Stimulated activated CD8-positive, alpha-beta memory T cell treated with anti-CD3 and anti-CD28 coated beads, Interleukin-15, amount 100 ng/mL, for 1 hour (primary cell): ENCODE results near the gene IRS1.

Experiments
- DNase-seq: peaks from one replicate; pipeline ENCODE4 v3.0.0-alpha.2; 2020; ENCODE audit warnings: low read depth

The IRS1 gene

GRCh38 chr2:226791056-226791486 lies 8.5 kb downstream of the IRS1 start:
- no peak for DNase-seq

- DNase-seq: no peak
Observed at GRCh38 chr2:226790431-226790830, 9.2 kb downstream of the IRS1 start.

DNA sequence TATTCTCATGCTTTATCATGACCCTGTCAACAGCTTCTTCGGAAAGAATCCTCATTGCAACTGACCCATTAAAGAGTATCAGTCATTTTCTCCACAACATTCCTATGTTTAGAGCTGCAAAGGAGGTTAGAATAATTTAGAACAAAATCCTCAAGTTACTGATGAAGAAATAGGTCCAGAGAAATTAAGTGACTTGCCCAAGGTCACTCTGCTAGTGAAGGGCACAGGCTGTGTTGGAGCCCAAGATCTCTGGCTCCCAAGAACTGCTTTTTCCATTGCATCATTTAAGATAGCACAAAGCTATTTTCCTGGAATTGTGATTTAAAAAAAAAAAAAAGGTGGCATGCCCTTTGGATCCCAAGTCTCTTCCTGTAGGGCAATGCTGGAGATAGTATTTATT lies 9.6 kb downstream of the IRS1 start:
- DNase-seq: no peak

DNA sequence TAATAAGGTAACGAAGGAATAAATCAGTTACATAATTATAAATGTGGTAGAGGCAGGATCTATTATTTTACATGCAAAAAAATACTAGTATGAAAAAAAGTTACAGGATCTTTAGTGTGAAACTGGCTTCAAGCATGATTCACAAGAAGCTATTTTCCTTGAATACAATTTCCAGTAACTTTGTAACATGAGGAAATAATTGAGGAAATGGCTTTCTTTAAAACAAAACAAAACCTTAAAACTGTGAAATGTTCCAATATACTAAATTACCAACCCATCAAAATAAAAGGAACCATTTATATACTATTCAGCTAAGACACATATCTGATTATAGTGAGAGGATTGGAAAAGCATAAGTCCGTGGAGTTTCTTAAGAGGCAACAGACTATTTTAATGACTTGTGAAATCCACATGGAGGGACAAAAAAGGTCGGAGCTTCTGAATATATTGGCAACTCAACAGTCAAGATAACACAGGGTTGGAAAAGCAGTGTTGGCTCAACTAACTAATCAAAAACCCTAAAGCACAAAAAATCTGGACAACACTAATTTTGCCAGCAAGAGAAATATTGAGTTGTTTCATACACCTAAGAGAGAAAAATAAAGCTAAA lies 10.6 kb downstream of the IRS1 start:
- no peak for DNase-seq

- no peak for DNase-seq
Observed at GRCh38 chr2:226788064-226788463, 11.6 kb downstream of the IRS1 start.

DNA sequence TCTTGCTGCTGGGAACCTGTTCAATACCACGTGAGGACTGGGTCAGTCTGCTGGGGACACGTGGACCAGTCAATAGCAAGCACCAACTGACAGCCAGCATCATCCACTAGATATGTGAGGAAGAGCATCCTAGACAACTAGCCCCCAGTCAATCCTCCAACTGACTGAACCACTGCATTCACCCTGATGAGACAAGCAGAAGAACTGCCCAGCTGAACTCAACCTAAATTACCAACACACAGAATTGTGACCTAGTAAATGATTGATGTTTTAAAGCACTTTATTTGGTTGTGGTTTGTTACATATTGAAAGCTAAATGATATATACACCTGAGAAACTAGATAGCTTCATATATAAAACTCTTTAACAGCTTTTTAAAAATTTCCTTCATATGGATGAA lies 15.7 kb downstream of the IRS1 start:
- no peak for DNase-seq

GRCh38 chr2:226782092-226782713 lies 17.4 kb downstream of the IRS1 start:
- DNase-seq: no peak

DNA sequence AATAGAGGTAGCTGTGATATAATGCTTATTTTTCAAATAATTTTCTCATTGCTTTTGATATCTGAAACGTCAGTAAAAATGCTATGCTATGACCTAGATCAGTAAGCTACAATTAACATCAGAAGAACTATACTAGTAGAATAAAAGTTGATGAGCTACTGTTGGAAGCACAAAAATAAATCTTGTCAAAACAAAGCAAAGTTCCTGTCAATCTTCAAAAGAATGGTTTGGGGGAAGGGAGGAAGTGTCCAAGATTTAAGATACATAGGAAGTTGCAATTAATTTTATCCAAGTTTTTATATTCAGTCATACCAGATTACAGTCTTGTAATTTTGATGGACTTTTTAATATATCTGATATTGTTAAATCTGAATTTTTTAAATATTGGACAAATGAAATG lies 19.2 kb downstream of the IRS1 start:
- DNase-seq: no peak

DNA sequence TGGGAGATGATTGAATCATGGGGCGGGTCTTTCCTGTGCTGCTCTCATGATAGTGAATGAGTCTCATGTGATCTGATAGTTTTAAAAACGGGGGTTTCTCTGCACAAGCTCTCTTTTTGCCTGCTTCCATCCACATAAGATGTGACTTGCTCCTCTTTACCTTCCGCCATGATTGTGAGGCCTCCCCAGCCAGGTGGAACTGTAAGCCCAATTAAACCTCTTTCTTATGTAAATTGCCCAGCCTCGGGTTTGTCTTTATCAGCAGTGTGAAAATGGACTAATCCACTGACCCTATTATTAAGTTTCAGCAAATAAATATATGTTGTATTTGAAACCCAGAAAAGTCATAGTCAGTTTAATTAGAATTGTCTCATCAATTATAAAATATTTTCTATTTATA lies 22.0 kb downstream of the IRS1 start:
- DNase-seq: no peak

DNA sequence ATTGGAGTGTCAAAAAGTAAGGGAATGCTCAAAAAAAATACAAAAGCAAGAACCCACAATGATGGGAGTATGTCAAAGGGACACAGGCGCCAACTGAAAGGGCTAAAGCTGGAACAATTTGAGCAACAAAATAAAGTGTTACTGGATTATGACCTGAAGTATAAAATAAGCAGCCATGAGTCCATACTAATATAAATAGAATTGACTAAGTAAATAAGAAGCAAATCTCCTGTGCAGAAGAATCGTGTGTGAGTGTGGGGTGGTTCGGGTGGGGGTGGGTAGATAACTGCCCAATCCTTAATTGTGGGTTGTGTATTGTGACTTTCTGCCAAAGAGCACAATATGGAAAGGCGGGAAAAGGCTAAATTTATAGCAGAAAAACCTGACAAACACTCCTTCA lies 23.5 kb downstream of the IRS1 start:
- no peak for DNase-seq

- DNase-seq: no peak
Observed at GRCh38 chr2:226775032-226775509, 24.5 kb downstream of the IRS1 start.

- DNase-seq: no peak
Observed at GRCh38 chr2:226773291-226773690, 26.3 kb downstream of the IRS1 start.

DNA sequence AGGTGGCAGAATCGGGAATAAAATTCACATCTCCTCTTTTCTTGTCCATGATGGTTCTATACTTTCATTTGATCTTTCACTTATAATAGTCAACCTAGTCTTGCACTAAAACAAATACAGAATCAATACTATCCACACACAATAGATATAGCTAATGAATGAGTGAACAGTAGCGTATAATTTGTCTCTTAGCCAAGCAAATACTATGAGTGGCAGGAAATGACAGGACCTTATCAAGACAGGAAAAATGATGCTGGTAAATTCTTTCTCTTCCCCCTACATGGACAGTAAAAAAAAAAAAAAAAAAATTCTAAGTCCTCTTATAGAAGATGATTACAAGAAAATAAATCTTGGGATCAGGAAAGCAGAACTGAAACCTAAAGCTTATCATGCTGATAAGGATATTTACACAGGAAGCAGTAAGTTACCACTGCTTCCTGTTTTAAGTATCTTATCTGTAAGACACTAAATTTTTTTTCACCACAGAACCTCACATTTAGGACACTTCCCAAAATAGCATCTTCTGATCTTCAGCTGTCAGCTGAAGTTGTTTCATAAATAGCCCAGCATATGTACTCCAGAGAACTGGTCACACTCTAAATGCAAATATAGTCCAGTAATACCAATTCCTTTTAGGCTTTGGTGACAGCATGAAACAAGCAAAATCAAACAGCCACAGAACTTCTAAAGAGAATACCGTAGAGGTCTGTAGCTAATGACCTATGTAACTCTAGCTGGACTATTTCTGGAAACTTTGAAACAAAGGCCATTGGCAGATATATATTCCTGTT lies 27.0 kb downstream of the IRS1 start:
- DNase-seq: no peak

DNA sequence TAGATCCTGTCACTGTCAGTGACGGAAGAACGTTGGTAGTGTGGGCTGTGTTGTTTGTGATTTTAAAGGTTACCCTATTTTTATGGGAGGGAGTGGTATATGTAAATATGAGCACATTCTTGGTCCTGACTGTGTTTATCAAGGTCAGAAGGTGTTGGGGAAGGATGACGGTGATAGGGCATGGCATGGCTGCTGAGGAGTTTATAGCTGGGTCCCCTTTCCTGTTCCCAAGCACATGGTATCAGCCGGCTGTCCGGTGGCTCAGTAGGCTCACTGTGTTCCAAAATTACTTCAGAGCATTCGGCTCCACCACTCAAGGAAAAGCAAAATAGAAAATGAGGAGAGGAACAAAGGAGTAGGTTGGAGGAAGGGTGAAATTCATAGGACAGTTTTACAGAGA lies 28.6 kb downstream of the IRS1 start:
- DNase-seq: no peak

GRCh38 chr2:226767056-226767813 lies 32.4 kb downstream of the IRS1 start:
- no peak for DNase-seq

DNA sequence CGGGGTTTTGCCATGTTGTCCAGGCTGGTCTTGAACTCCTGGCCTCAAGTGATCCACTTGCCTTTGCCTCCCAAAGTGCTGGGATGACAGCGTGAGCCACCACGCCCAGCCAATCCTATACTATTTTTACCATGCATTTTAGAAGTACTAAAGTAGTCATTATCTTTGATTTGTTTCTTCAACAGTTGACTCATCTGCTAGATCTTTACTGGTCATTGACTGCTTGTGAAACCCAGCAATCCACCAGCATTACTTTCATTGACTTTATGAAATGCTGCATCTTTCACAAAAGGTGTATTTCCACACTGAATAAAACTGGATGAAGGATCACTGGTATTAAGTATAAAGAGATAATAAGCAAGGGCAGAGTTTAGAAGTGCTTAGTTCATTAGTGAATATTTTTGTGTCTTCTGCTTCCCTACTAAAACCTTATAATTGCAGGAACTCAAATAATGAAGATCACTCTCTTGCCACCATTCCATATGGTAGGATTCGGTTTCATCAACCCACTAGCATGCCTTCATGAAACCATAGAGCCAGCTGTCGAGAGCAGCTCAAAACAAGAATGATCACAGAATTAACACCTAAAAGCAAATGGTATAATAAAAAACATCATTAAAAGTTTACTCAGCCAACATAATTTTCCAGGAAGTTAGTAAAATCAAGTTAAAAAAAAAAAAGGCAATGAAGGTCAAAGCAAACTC lies 33.1 kb downstream of the IRS1 start:
- DNase-seq: no peak

DNA sequence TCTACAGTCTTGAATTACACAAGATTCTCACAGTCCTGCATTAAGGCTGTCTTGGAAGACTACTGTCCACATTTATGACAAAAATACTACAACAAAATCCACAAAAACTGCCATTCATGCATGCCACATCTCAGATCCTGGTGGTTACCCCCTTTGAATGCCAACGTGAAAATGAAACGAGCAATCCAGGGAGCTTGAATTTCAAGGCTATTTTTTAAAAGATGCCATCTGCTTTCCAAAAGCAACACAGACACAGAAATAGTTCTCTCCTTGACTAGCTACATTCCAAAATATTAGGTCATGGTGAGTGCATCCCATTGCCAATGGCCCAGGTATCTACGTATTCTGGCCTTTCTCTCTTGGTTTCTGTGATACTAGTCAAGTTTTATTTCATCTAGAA lies 36.3 kb downstream of the IRS1 start:
- DNase-seq: no peak

DNA sequence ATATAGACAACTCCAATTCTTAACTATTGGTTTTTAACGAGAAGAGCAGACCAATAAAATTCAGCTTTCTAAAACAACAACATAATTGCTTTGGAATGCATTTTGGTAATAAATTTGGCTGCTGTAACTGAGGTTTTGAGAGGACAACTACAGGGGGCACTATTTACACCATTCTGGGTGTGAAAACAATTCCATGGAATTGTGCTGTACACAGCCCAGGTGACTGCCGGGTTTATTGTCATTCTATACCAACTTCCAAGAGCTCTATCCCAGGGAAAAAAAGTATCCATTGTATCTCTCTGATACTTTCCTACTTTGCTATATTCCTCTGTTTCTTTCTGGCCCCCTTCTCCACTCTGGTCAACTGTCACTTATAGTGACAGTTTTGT lies 38.4 kb downstream of the IRS1 start:
- no peak for DNase-seq

DNA sequence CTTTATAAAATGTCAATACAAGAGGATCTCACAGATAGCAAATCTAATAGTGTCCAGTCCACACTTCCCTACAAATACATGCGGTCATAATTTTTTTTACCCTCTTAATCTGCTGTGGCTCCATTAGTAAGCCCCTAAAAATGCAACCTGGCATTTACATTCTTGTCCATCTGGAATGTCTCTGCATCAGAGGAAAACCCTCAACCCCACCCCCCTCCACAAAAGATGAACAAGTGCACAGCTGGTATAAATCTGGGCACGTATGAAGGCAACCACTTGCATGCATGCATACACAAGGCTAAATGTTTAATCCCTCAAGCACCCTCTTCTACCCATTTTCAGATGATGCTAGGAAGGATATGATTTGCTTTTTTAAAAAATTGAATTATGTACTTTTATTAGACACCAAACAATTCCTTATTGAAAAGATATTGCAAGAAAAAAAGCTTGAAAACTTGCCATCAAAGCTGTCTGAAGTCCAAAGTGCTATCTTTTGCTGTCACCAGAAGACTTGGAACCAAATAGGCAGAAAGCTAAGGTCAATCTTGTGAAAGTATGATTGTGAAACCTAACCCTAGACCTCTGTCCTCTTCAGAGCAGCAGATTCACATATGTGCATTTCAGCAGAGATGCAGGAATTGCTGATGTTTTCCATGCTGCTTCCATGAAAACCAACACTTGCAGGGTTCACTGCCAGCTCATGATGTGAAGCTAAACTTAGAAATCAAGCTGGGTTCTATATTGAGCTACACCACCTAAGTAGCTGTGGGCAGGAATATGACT lies 39.0 kb downstream of the IRS1 start:
- no peak for DNase-seq

DNA sequence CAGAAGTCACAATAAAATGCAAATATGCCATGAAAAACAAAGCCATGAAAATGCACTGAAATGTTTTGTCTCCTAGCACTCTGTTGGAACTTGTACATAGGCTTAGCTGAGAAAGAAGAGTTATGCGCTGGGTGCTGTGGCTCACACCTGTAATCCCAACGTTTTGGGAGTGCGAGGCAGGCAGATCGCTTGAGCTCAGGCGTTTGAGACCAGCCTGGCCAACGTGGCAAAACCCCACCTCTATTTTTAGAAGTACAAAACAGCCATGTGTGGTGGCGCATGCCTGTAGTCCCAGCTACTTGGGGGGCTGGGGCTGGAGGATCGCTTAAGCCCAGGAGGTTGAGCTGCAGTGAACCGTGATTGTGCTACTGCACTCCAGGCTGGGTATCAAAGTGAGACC lies 39.9 kb downstream of the IRS1 start:
- no peak for DNase-seq
